H1 (cell line): ENCODE data around the gene MAPK8. TPM values are rescaled to one million over a fixed set of nuclear protein-coding genes. Genes with fewer than 3 reads are reported as not detected.

Experiments used
- CHD7 ChIP-seq: fragments of 300-600 bp; sonication (generic); IDR thresholded peaks from 2 replicates; pipeline ENCODE4 v1.7.1; 2012; ENCODE audit warnings: low read length, moderate library complexity, mild to moderate bottlenecking, inconsistent platforms; ENCODE audit not compliant: insufficient replicate concordance
- POLR2AphosphoS5 ChIP-seq: IDR thresholded peaks from 2 replicates; pipeline ENCODE4 v1.6.1; 2011; ENCODE audit warnings: low read depth, low read length
- polyA plus RNA-seq, 7 experiments: library from polyadenylated mRNA; depleted of rRNA in 3 of 7; stranded (reverse) in 5 of 7; unstranded in 2 of 7; fragments of >200 nt in 5 of 7; fragments of 200-250 nt in 2 of 7; gene quantifications; 1 replicate in 5 of 7; 2 replicates in 1 of 7; 4 replicates in 1 of 7; pipeline versions ENCODE4 v1.2.1 to v1.2.3, GENCODE V29; 2011 to 2013; ENCODE audit warnings: missing spikeins in 2 of 7, mixed read lengths in 2 of 7
- total RNA-seq: library from RNA; stranded (reverse); fragmentation: NEBNext Ultra II Directional; extraction: Animal tissue kit (Norgen Biotek cat#: 25700); gene quantifications from 2 replicates; pipeline ENCODE4 v1.2.1, GENCODE V29; 2021

MAPK8 gene
- total and polyA plus RNA-seq, 2 of the 8 experiments (the other 6 are each of a cell fraction or from before 2014, with no cell fraction given) = 23.3 to 71.3 TPM

- no peak for TF ChIP-seq CHD7
- TF ChIP-seq POLR2AphosphoS5 = no peak
Observed at GRCh38 chr10:48299066-48299465, 7.4 kb upstream of the MAPK8 start (continued).
